GM21723 (cell line): Measurements from ENCODE around the gene CFAP410.
"Not testable (repeated sequence)": the region's sequence is repeated elsewhere in the genome, so short reads cannot be mapped to it uniquely, and the experiment has no call there.

ENCODE experiments used
- ATAC-seq: cut with Tn5 transposase; IDR thresholded peaks from one replicate; pipeline ENCODE4 v1.9.1; 2021; ENCODE audit warnings: mild to moderate bottlenecking, moderate library complexity; ENCODE audit not compliant: unreplicated experiment

Gene CFAP410

GRCh38 chr21:44318489-44319285 lies 20.5 kb downstream of the CFAP410 start:
- ATAC-seq, result no peak

GRCh38 chr21:44317871-44318270 lies 21.3 kb downstream of the CFAP410 start:
- no peak for ATAC-seq

- ATAC-seq, result no peak
Measured at GRCh38 chr21:44317241-44317782, 21.9 kb downstream of the CFAP410 start.

GRCh38 chr21:44316277-44316900 lies 22.8 kb downstream of the CFAP410 start:
- no peak for ATAC-seq

DNA sequence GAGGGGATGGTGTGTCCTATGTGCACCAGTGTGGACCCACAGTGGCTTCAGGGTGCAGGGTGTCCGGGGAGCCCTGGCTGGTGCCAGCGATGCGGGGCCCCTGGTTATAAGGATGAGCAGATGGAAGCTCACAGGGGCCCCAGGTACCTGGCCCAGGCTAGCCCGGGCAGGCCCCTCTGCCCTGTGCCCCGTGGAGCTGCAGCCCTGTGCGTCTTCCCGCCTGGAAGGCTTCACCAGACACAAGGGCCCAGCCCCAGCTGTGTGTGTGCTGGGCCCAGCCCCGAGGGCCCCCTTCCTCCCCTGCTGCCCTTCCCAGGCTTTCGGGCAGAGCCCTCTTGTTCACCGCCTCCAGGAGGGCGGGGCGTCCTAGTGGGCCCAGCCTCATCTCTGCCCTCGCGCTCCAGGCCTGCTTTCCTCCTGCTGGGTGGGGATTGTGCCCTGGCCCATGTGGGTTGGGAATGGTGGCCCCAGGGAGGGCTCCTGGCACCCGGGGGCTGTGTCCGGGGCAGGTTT lies 23.4 kb downstream of the CFAP410 start:
- ATAC-seq, result no peak

DNA sequence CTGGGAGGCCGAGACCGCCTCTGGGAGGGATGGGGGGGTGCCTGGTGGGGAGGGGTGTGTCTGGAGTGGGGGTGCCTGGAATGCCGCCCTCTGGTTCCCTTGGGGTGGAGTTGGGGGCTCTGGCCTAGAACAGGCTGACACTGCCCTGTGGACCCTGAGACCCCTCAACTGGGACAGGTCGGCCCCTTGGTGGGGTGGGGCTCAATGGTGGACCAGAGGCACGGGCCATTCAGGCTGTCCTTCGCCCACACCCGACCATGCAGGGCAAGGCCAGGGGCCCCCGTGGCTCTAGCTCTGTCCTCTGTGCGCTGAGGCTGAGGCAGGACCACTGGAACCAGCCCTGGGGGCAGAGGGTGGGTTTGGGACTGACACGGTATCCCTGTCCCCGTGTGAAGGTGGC lies 24.6 kb downstream of the CFAP410 start:
- ATAC-seq, result no peak

GRCh38 chr21:44314128-44314527 lies 25.1 kb downstream of the CFAP410 start:
- ATAC-seq, result no peak

- ATAC-seq, result no peak
Measured at GRCh38 chr21:44313451-44313850, 25.7 kb downstream of the CFAP410 start.

GRCh38 chr21:44312716-44313115 lies 26.5 kb downstream of the CFAP410 start:
- no peak for ATAC-seq

DNA sequence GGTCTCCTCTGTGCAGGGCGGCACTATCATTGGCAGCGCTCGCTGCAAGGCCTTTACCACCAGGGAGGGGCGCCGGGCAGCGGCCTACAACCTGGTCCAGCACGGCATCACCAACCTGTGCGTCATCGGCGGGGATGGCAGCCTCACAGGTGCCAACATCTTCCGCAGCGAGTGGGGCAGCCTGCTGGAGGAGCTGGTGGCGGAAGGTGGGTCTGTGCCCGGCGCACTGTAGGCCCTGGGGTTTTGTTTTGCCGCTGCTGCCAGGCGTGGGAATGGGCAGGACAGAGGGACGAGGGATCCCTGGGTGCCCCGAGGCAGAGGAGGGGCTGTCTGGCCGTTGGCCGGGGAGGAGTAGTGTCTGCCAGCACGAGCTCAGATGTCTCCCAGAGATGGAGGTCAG lies 27.1 kb downstream of the CFAP410 start:
- ATAC-seq, result no peak

DNA sequence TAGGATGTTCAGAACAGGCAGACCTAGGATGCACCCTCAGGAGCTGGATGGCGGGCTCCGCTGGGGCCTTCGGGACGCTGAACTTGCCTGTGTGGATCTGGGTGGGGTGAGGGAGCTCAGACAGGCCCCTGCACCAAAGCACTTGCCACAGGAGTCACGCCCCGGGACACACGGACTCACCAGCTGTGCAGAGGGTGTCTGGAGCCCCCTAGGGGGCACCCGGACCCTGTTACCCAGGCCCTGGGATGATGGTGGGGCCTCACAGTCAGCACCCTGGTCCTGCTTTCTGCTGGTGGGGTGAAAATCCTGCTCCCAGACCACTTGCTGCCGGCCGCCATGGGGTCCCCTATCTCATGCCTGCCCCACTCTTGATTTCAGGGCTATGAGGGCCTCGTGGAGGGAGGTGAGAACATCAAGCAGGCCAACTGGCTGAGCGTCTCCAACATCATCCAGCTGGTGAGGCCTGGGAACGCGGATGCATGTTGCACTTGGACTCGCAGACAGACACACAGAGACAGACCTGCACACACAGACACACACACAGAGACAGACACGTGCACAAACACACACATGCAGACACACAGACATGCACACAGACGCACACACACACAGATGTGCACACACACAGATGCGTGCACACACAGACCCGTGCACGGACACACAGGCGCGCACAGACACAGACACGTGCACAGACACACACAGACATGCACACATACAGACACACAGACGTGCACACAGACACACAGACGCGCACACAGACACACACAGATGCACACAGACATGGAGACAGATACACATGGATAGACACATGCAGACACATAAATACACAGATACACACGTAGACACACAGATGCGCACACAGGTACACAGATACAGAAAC lies 28.3 kb downstream of the CFAP410 start:
- no peak for ATAC-seq

DNA sequence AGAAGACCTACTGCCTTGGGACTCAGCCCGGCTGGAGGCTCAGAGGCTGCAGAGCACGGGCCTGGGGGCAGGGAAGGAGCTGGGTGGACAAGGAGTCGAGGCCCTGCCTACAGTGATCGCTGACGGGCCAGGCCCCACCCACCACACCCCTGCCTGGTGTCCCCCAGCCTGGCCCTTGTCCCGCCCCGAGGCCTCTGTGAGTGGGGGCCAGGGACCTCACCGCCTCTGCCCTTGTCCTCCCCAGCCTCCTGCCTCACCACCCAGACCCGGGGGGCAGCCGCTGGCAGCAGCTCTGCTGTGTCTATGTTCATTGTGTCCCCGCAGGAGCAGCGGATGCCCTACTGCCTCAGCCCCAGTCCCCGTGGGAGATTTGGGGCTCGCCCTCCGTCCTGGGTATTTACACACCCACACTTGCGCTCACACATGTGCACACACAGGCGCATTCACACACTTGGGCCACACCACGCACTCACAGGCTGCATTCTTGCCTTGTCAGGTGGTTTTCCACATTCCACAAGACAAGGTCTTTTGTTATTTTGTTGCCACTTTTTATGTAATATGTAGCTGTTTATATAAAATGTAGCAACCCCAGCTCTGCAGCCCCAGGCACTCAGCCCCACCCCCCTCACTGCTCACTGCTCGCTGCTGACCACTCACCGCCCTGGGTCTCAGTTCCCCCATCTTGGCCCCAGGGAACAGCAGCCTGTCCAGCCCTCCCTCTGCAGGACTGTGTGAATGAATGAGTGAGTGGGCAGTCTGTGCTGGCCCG lies 32.1 kb downstream of the CFAP410 start:
- ATAC-seq, result no peak

DNA sequence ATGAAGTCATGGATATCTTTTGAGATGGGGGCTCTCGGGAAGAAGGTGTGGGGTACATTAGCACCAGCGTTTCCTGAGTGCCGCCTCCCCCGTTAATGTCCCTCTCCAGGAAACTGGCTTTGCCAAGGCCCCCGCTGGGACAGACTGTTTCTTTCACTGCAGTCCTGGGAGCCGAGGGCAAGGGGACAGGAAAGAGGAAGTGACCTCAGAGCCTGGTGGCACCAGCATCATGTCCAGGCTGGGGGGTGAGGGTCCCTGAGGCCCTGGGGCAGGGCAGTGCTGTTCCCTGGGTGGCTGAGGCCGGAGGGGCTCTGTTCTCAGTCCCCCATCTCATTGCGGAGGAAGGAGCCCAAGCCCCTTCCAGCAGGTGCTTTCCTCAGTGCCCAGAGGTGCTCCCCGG lies 33.5 kb downstream of the CFAP410 start:
- no peak for ATAC-seq

GRCh38 chr21:44304877-44305293 lies 34.3 kb downstream of the CFAP410 start:
- ATAC-seq, result no peak

DNA sequence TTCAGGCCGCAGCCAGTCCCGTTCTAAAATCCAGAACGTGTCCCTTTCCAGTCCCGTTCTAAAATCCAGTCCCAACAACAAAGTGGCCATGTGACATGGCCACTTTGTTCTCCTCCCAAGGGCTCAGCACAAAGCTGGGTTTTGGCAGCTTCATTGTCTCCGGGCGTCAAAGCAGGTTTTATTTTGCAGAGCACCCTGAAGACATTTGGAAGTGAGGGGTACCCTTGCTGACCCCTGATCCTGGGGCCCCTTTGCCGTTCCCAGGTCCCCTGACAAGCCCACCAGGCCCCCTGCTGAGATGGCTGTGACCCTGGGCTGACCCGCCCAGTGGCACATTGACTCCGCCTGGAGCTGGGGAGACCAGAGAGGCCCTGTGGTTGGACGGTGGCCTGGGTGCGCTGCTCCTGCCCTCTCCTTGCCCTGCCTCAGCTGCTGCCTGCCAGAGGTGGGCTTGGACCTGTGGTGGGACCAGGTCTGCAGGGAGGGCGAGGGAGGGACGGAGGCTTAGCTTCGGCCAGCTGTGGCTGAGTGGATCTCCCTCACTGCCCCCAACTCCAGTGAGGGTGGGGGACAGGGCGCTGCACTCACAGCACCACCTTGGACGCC lies 35.1 kb downstream of the CFAP410 start:
- no peak for ATAC-seq

- no peak for ATAC-seq
Measured at GRCh38 chr21:44303490-44303981, 35.7 kb downstream of the CFAP410 start.

GRCh38 chr21:44302573-44303401 lies 36.4 kb downstream of the CFAP410 start:
- ATAC-seq, result not testable (repeated sequence)

GRCh38 chr21:44301961-44302406 lies 37.2 kb downstream of the CFAP410 start:
- ATAC-seq, result no peak

DNA sequence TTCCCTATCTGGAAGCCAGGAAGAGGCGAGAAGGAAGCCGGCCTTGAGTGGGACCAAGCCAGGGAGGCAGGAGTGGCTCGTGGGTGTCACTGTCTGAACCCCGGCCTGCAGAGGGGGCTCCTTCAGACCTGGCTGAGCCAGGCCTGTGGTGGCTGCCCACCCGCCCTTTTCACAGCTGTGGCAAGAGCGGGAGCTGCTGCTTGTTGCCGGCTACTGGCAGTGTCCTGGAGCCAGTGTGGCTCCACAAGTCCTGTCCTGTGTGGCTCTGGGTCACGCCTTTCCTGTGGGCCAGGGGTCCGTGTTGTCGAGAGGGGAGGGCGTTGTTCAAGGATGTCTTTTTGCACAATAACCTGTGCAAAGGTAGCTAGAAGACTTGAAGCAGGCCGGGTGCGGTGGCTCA lies 38.0 kb downstream of the CFAP410 start:
- no peak for ATAC-seq
